Calu3 (cell line): Measurements from ENCODE around the gene FHIT. TPM values are rescaled to one million over a fixed set of nuclear protein-coding genes. Genes with fewer than 3 reads are reported as not detected.

Experiments used
- BruUV-seq: library from RNA; stranded (reverse); fragments of 400-500 nt; replicated peaks from 2 replicates; lab custom pipeline; 2021; lab: Mats Ljungman, UMichigan
- CTCF ChIA-PET: fragments of 300-600 bp; sonication (Branson Sonifier 250); formaldehyde crosslinking; loops from one replicate; lab custom pipeline; 2022; ENCODE audit warnings: antibody characterized with exemption; lab: Charles Lee
- DNase-seq: peaks from one replicate; pipeline ENCODE4 v3.0.0; 2022
- H3K27ac Mint-ChIP-seq: one replicate; pipeline ENCODE4 v1.8.0; 2022; ENCODE audit warnings: mixed read lengths; ENCODE audit not compliant: unreplicated experiment
- H3K27me3 Mint-ChIP-seq: one replicate; pipeline ENCODE4 v1.8.0; 2022; ENCODE audit warnings: mixed read lengths; ENCODE audit not compliant: unreplicated experiment
- H3K36me3 Mint-ChIP-seq: one replicate; pipeline ENCODE4 v1.8.0; 2022; ENCODE audit warnings: mild to moderate bottlenecking, moderate library complexity, mixed read lengths; ENCODE audit not compliant: insufficient read depth, unreplicated experiment
- H3K4me1 Mint-ChIP-seq: one replicate; pipeline ENCODE4 v1.8.0; 2022; ENCODE audit warnings: mild to moderate bottlenecking, low read depth, mixed read lengths; ENCODE audit not compliant: unreplicated experiment
- H3K4me3 Mint-ChIP-seq: one replicate; pipeline ENCODE4 v1.8.0; 2022; ENCODE audit warnings: mild to moderate bottlenecking, low read depth, moderate library complexity, mixed read lengths; ENCODE audit not compliant: unreplicated experiment
- H3K9me3 Mint-ChIP-seq: one replicate; pipeline ENCODE4 v1.8.0; 2022; ENCODE audit warnings: low read depth, mixed read lengths; ENCODE audit not compliant: unreplicated experiment
- intact Hi-C: fragments of 100-400 bp; cut with micrococcal nuclease; formaldehyde crosslinking; loops from one replicate; pipeline ENCODE4 v1.10.0; 2022; ENCODE audit not compliant: unreplicated experiment
- total RNA-seq: library from RNA; stranded (reverse); gene quantifications from 2 replicates; pipeline ENCODE4 v1.2.3, GENCODE V29; 2022
- TF ChIP-seq, protein P1 (sequence below): fragments of 200-600 bp; IDR thresholded peaks from one replicate; pipeline ENCODE4 v1.8.0; 2022; ENCODE audit warnings: antibody characterized with exemption; ENCODE audit not compliant: unreplicated experiment

The FHIT gene
- total RNA-seq, 1 experiment from 2014 or later: 6.2 TPM

DNA sequence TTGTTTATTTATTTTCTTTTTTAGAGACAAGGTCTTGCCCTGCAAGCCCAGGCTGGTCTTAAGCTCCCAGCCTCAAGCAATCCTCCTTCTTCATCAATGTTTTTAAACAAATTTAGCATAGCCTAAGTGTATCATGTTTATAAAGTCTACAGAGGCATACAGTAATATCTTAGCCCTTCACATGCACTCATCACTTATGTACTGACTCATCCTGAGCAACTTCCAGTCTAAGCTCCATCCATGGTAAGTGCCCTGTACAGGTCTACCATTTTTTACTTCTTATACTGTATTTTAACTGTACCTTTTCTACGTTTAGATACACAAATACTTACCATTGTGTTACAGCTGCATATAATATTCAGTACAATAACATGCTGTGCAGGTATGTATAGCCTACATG lies 860.0 kb downstream of the FHIT start:
- no peak overlapping the region for H3K27ac Mint-ChIP-seq
- TF ChIP-seq, protein P1, sequence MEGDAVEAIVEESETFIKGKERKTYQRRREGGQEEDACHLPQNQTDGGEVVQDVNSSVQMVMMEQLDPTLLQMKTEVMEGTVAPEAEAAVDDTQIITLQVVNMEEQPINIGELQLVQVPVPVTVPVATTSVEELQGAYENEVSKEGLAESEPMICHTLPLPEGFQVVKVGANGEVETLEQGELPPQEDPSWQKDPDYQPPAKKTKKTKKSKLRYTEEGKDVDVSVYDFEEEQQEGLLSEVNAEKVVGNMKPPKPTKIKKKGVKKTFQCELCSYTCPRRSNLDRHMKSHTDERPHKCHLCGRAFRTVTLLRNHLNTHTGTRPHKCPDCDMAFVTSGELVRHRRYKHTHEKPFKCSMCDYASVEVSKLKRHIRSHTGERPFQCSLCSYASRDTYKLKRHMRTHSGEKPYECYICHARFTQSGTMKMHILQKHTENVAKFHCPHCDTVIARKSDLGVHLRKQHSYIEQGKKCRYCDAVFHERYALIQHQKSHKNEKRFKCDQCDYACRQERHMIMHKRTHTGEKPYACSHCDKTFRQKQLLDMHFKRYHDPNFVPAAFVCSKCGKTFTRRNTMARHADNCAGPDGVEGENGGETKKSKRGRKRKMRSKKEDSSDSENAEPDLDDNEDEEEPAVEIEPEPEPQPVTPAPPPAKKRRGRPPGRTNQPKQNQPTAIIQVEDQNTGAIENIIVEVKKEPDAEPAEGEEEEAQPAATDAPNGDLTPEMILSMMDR: no peak
- intact Hi-C loops: no loop called here
- CTCF ChIA-PET: no interaction called here
- no peak for DNase-seq
- no peaks in the 10 kb centered on the region for H3K36me3 Mint-ChIP-seq
- H3K4me1 Mint-ChIP-seq: no peaks in the 10 kb centered on the region
- BruUV-seq: no TSS peak
- H3K9me3 Mint-ChIP-seq: peaks cover 3% of the 10 kb centered on the region
- no peaks in the 10 kb centered on the region for H3K27me3 Mint-ChIP-seq
- no peak overlapping the region for H3K4me3 Mint-ChIP-seq

DNA sequence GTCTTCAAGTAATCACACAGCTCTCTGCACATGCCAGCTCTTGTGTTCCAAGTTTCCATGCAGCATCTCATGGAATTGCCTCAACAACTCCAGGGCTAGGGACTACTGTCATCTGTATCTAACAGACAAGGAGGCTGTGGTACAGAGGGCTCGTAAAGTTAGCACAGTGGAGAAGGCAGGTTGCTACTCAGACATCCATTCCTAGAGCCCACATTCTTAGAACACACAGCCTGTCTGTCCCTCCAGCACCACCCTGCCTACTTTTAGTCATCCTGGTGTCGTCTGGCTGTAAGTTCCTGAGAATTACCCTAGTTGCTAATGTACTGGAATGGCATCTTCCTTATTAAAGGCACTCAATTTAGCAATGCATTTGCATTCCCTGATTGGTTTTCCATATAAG lies 862.5 kb downstream of the FHIT start:
- Mint-ChIP-seq H3K9me3 (peaks cover 3% of the 10 kb centered on the region), H3K4me3 (no peak overlapping the region), H3K27ac (no peak overlapping the region), H3K4me1 (no peaks in the 10 kb centered on the region), H3K36me3 (no peaks in the 10 kb centered on the region), H3K27me3 (no peaks in the 10 kb centered on the region)
- CTCF ChIA-PET: no interaction called here
- intact Hi-C loops: no loop called here
- no peak for DNase-seq
- BruUV-seq: no TSS peak
- TF ChIP-seq, protein P1: no peak

DNA sequence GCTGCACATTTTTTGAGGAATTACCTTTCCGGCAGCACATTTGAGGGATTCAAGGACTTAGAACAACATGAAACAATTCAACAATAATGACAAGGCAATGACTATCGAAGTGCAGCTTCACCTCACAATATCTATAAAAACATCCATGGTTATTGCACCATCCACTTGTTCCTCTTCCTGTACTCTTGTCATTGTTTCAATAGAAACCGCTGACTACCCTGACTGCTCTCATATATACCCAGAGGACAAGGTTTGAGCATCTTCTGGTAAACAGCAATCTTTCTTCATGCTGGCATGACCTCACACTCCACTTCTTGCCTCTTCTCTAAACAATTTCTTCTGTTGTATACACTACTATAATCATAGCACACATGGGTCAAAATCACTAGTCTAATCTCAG lies 864.9 kb downstream of the FHIT start:
- Mint-ChIP-seq H3K27ac (no peak overlapping the region), H3K27me3 (no peaks in the 10 kb centered on the region), H3K36me3 (no peaks in the 10 kb centered on the region), H3K9me3 (peaks cover 3% of the 10 kb centered on the region), H3K4me3 (no peak overlapping the region), H3K4me1 (no peaks in the 10 kb centered on the region)
- no peak for DNase-seq
- CTCF ChIA-PET: interaction anchor here (0.5 kb wide), 1 partner anchor 20 kb away, joined by 3 read pairs; no protein-coding TSS in a partner anchor
- no TSS peak for BruUV-seq
- intact Hi-C loops: no loop called here
- TF ChIP-seq, protein P1: no peak

DNA sequence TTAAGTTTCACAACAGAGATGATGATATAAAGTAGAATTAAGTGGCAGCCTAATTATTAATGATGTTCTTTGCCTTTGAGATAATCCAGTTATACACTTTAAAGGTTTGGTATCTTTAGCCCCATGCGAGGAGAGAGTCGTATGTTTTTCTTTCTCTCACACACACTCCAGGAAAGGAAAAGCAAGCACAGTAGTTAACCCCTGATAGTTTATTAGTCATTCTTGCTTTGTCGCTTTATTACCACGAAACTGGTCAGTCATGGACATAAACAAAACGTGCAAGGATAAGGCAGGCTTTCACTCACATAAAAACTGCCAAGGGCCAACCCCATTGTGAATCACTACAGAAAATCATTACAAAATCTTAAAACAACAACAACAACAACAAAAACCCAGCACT lies 866.9 kb downstream of the FHIT start:
- CTCF ChIA-PET: interaction anchor here (0.6 kb wide), 1 partner anchor 516 kb away, joined by 5 read pairs; no protein-coding TSS in a partner anchor
- intact Hi-C loops: no loop called here
- peaks cover 3% of the 10 kb centered on the region for H3K9me3 Mint-ChIP-seq
- no peaks in the 10 kb centered on the region for H3K27me3 Mint-ChIP-seq
- H3K4me3 Mint-ChIP-seq: no peak overlapping the region
- no peaks in the 10 kb centered on the region for H3K36me3 Mint-ChIP-seq
- no peak for DNase-seq
- no peak overlapping the region for H3K27ac Mint-ChIP-seq
- no peaks in the 10 kb centered on the region for H3K4me1 Mint-ChIP-seq
- BruUV-seq: no TSS peak
- TF ChIP-seq, protein P1: no peak
